H9 (cell line): Measurements from ENCODE around the gene ALG14. TPM values are rescaled to one million over a fixed set of nuclear protein-coding genes. Genes with fewer than 3 reads are reported as not detected.

Experiments
- DNase-seq: peaks from one replicate; pipeline ENCODE4 v3.0.0-alpha.2; 2017
- H2AFZ ChIP-seq: one replicate; pipeline ENCODE4 v1.6.1; 2013; ENCODE audit warnings: mild to moderate bottlenecking, low read length, control low read depth, moderate library complexity
- H2AK5ac ChIP-seq: 2 replicates; pipeline ENCODE4 v1.6.1; 2013; ENCODE audit warnings: low read length, control low read depth, mixed read lengths; ENCODE audit not compliant: insufficient read length
- H2BK120ac ChIP-seq: one replicate; pipeline ENCODE4 v1.6.1; 2013; ENCODE audit warnings: low read depth, mild to moderate bottlenecking, low read length, control low read depth, inconsistent platforms; ENCODE audit not compliant: poor library complexity, severe bottlenecking
- H2BK12ac ChIP-seq: 2 replicates; pipeline ENCODE4 v1.6.1; 2013; ENCODE audit warnings: low read length, control low read depth, mixed read lengths, low read depth; ENCODE audit not compliant: insufficient read length
- H2BK15ac ChIP-seq: 2 replicates; pipeline ENCODE4 v1.6.1; 2013; ENCODE audit warnings: low read depth, low read length, control low read depth
- H2BK20ac ChIP-seq: one replicate; pipeline ENCODE4 v1.6.1; 2013; ENCODE audit warnings: low read depth, mild to moderate bottlenecking, low read length, control low read depth, inconsistent platforms; ENCODE audit not compliant: poor library complexity, severe bottlenecking
- H2BK5ac ChIP-seq: 2 replicates; pipeline ENCODE4 v1.6.1; 2013; ENCODE audit warnings: low read length, control low read depth, mixed read lengths; ENCODE audit not compliant: insufficient read length
- H3K14ac ChIP-seq: 2 replicates; pipeline ENCODE4 v1.6.1; 2013; ENCODE audit warnings: low read length, control low read depth; ENCODE audit not compliant: insufficient read depth
- H3K18ac ChIP-seq: 2 replicates; pipeline ENCODE4 v1.6.1; 2013; ENCODE audit warnings: low read depth, mild to moderate bottlenecking, mixed read lengths, low read length, control low read depth; ENCODE audit not compliant: insufficient read length
- H3K23ac ChIP-seq: 2 replicates; pipeline ENCODE4 v1.6.1; 2013; ENCODE audit warnings: low read length, control low read depth, mixed read lengths, low read depth; ENCODE audit not compliant: insufficient read length
- H3K23me2 ChIP-seq: 2 replicates; pipeline ENCODE4 v1.6.1; 2013; ENCODE audit warnings: low read depth, mild to moderate bottlenecking, mixed read lengths, low read length, control low read depth; ENCODE audit not compliant: insufficient read length, poor library complexity, severe bottlenecking
- H3K27ac ChIP-seq: 2 replicates; pipeline ENCODE4 v1.5.1; 2013; ENCODE audit warnings: low read length, control low read depth, mixed read lengths, low read depth; ENCODE audit not compliant: insufficient read length
- H3K27me3 ChIP-seq: 2 replicates; pipeline ENCODE4 v1.6.1; 2013; ENCODE audit warnings: low read length, control low read depth, inconsistent platforms; ENCODE audit not compliant: insufficient read depth
- H3K4ac ChIP-seq: 2 replicates; pipeline ENCODE4 v1.6.1; 2013; ENCODE audit warnings: low read depth, mild to moderate bottlenecking, control low read depth, inconsistent platforms, low read length, moderate library complexity
- H3K4me1 ChIP-seq: 2 replicates; pipeline ENCODE4 v1.6.1; 2013; ENCODE audit warnings: low read length, control low read depth, inconsistent platforms; ENCODE audit not compliant: insufficient read depth
- H3K4me2 ChIP-seq: 2 replicates; pipeline ENCODE4 v1.6.1; 2013; ENCODE audit warnings: low read length, control low read depth, mixed read lengths; ENCODE audit not compliant: insufficient read length, insufficient read depth
- H3K56ac ChIP-seq: 2 replicates; pipeline ENCODE4 v1.6.1; 2013; ENCODE audit warnings: low read depth, mild to moderate bottlenecking, mixed read lengths, low read length, control low read depth; ENCODE audit not compliant: insufficient read length
- H3K79me1 ChIP-seq: 2 replicates; pipeline ENCODE4 v1.6.1; 2013; ENCODE audit warnings: low read depth, mild to moderate bottlenecking, moderate library complexity, low read length, control low read depth, inconsistent platforms; ENCODE audit not compliant: insufficient read depth, poor library complexity, severe bottlenecking
- H3K79me2 ChIP-seq: 2 replicates; pipeline ENCODE4 v1.6.1; 2013; ENCODE audit warnings: low read length, control low read depth, inconsistent platforms; ENCODE audit not compliant: insufficient read depth
- H3K9ac ChIP-seq: 2 replicates; pipeline ENCODE4 v1.6.1; 2013; ENCODE audit warnings: low read length, control low read depth, mixed read lengths; ENCODE audit not compliant: insufficient read length; ENCODE audit errors: extremely low read depth
- H3K9me3 ChIP-seq: one replicate; pipeline ENCODE4 v1.6.1; 2013; ENCODE audit warnings: low read depth, low read length, inconsistent platforms; ENCODE audit not compliant: control insufficient read depth
- H3T11ph ChIP-seq: one replicate; pipeline ENCODE4 v1.6.1; 2013; ENCODE audit warnings: mild to moderate bottlenecking, low read length, control low read depth, inconsistent platforms
- H4K20me1 ChIP-seq: one replicate; pipeline ENCODE4 v1.6.1; 2013; ENCODE audit not compliant: control insufficient read depth, insufficient read length, insufficient read depth
- H4K5ac ChIP-seq: 2 replicates; pipeline ENCODE4 v1.6.1; 2013; ENCODE audit warnings: low read depth, mild to moderate bottlenecking, mixed read lengths, low read length, control low read depth; ENCODE audit not compliant: insufficient read length
- H4K8ac ChIP-seq: replicated peaks from 2 replicates; pipeline ENCODE4 v1.6.1; 2013; ENCODE audit warnings: low read length, control low read depth, mixed read lengths, low read depth; ENCODE audit not compliant: insufficient read length
- H4K91ac ChIP-seq: 2 replicates; pipeline ENCODE4 v1.6.1; 2013; ENCODE audit warnings: low read depth, mild to moderate bottlenecking, moderate library complexity, mixed read lengths, low read length, control low read depth; ENCODE audit not compliant: insufficient read length
- H3K27ac Mint-ChIP-seq, 3 experiments: 2 replicates in 2 of 3; 3 replicates in 1 of 3; pipeline ENCODE4 v1.8.0; 2020 to 2021; ENCODE audit warnings: mixed read lengths in 3 of 3, mild to moderate bottlenecking in 1 of 3, moderate library complexity in 1 of 3
- H3K27me3 Mint-ChIP-seq: 2 replicates; pipeline ENCODE4 v1.8.0; 2021; ENCODE audit warnings: low read depth, mild to moderate bottlenecking, moderate library complexity, mixed read lengths
- H3K36me3 Mint-ChIP-seq, 3 experiments: 2 replicates in 2 of 3; 3 replicates in 1 of 3; pipeline ENCODE4 v1.8.0; 2020 to 2021; ENCODE audit warnings: low read depth in 3 of 3, mixed read lengths in 3 of 3; ENCODE audit not compliant: insufficient read depth in 1 of 3
- H3K4me1 Mint-ChIP-seq, 2 experiments: 2 replicates each; pipeline ENCODE4 v1.8.0; 2020; ENCODE audit warnings: mixed read lengths in 2 of 2
- H3K4me3 Mint-ChIP-seq, 2 experiments: 2 replicates in 1 of 2; 3 replicates in 1 of 2; pipeline ENCODE4 v1.8.0; 2020 to 2021; ENCODE audit warnings: mild to moderate bottlenecking in 2 of 2, mixed read lengths in 2 of 2, moderate library complexity in 1 of 2
- H3K9me3 Mint-ChIP-seq, 2 experiments: 2 replicates in 1 of 2; 3 replicates in 1 of 2; pipeline ENCODE4 v1.8.0; 2020; ENCODE audit warnings: mild to moderate bottlenecking in 2 of 2, mixed read lengths in 2 of 2, moderate library complexity in 1 of 2
- CTCF ChIP-seq: fragments of 200-600 bp; sonication (generic); conservative IDR thresholded peaks from 3 replicates; pipeline ENCODE4 v1.8.0; 2021; ENCODE audit warnings: antibody characterized with exemption, mild to moderate bottlenecking
- WGBS: extraction: QIAGEN DNeasy Blood & Tissue Kit; methylation state at CpG from one replicate; pipeline ENCODE4 v1.1.7; 2013; ENCODE audit warnings: missing lambda C conversion rate, low lambda C conversion rate, mixed read lengths; ENCODE audit not compliant: insufficient read length; ENCODE audit errors: extremely low coverage; 5-methylcytosine and 5-hydroxymethylcytosine counted together
- total RNA-seq: library from RNA; stranded (reverse); gene quantifications from 2 replicates; pipeline ENCODE4 v1.2.1, GENCODE V29; 2021

Gene ALG14
- total RNA-seq, 1 experiment from 2014 or later = 2.5 TPM

- TF ChIP-seq CTCF = no peak
- Histone ChIP-seq H3K27ac (no peak overlapping the region), H2BK12ac (no peak overlapping the region), H3K79me1 (no peaks in the 10 kb centered on the region), H3K23me2 (no peaks in the 10 kb centered on the region), H3T11ph (no peak overlapping the region), H3K18ac (no peak overlapping the region), H3K9me3 (no peaks in the 10 kb centered on the region), H4K20me1 (no peaks in the 10 kb centered on the region), H3K4me1 (peaks cover 3% of the 10 kb centered on the region; the same call in 1 of the 2 replicates), H3K4ac (no peak overlapping the region), H4K8ac (no peak overlapping the region), H3K4me2 (no peak overlapping the region), H3K56ac (no peak overlapping the region), H3K23ac (no peak overlapping the region), H2AK5ac (no peak overlapping the region), H2BK5ac (no peak overlapping the region), H4K5ac (no peak overlapping the region), H3K79me2 (no peaks in the 10 kb centered on the region), H2BK20ac (no peak overlapping the region), H3K27me3 (no peaks in the 10 kb centered on the region), H4K91ac (no peak overlapping the region), H2BK120ac (no peak overlapping the region), H2BK15ac (no peak overlapping the region), H2AFZ (no peak overlapping the region), H3K9ac (no peak overlapping the region), H3K14ac (no peak overlapping the region)
- no peaks in the 10 kb centered on the region for H3K9me3 Mint-ChIP-seq
- H3K27me3 Mint-ChIP-seq = no peaks in the 10 kb centered on the region
- no peak overlapping the region for H3K4me3 Mint-ChIP-seq
- DNase-seq = no peak
- H3K27ac Mint-ChIP-seq = no peak overlapping the region
- no CpG with 5 or more reads among the region's 2 CpGs for WGBS
- H3K4me1 Mint-ChIP-seq = peaks cover 14 to 16% of the 10 kb centered on the region in 2 experiments
- H3K36me3 Mint-ChIP-seq = peaks cover 0 to 4% (median 0%) of the 10 kb centered on the region in 3 experiments; a peak in 1 of 7 replicates
Measured at GRCh38 chr1:94951046-94951445, 121.7 kb downstream of the ALG14 start.
